Retinal pigment epithelial cell (primary cell): ENCODE results near the gene PDE4B.

Source experiments
- DNase-seq: peaks from one replicate; pipeline ENCODE4 v3.0.0-alpha.2; 2010; ENCODE audit warnings: low read depth
- H3K4me3 ChIP-seq: 2 replicates; pipeline ENCODE4 v1.5.1; 2011; ENCODE audit warnings: mild to moderate bottlenecking, low read length, control low read depth, moderate library complexity
- TF ChIP-seq, protein P1 (sequence below): conservative IDR thresholded peaks from 2 replicates; pipeline ENCODE4 v1.5.1; 2011; ENCODE audit warnings: low read depth, low read length, control low read depth, inconsistent platforms

The PDE4B gene

DNA sequence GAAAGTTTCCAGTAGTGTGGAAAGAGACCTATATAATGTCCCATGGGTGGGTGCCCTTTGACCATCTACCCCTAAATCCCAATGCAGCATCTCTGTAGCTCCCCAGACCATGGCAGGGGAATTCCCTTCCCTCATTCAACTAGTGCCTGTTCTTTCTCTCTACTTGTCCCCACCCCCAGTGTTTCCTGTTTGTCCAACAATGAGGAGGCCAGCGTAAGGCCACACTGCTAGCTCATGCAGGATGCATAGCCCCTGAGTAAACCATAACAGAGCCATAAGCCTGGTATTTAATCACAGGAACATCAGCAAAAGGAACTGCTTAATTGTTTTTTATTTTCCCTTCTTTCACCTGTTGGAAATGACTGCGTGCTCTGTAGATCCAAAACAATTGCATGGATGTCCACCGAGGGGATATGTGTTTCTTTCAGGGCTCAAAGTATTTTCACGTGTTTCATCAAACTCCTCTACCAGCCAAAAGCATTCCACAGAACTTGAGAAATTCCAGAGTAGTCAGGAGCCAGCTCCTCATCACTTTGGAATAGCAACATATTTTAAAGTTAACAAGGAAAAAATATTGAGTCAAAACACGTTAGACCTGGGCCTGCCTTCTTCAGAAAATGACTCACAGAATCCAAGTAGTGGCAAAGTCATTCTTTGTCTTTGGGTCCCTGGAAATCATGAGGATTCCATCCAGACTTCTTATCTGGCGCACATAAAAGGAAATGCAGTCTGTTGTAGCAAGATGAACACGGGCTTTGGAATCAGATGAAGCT is 578.7 kb downstream of the PDE4B start:
- TF ChIP-seq, protein P1, sequence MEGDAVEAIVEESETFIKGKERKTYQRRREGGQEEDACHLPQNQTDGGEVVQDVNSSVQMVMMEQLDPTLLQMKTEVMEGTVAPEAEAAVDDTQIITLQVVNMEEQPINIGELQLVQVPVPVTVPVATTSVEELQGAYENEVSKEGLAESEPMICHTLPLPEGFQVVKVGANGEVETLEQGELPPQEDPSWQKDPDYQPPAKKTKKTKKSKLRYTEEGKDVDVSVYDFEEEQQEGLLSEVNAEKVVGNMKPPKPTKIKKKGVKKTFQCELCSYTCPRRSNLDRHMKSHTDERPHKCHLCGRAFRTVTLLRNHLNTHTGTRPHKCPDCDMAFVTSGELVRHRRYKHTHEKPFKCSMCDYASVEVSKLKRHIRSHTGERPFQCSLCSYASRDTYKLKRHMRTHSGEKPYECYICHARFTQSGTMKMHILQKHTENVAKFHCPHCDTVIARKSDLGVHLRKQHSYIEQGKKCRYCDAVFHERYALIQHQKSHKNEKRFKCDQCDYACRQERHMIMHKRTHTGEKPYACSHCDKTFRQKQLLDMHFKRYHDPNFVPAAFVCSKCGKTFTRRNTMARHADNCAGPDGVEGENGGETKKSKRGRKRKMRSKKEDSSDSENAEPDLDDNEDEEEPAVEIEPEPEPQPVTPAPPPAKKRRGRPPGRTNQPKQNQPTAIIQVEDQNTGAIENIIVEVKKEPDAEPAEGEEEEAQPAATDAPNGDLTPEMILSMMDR = no peak
- no peak overlapping the region for H3K4me3 ChIP-seq
- DNase-seq = no peak

DNA sequence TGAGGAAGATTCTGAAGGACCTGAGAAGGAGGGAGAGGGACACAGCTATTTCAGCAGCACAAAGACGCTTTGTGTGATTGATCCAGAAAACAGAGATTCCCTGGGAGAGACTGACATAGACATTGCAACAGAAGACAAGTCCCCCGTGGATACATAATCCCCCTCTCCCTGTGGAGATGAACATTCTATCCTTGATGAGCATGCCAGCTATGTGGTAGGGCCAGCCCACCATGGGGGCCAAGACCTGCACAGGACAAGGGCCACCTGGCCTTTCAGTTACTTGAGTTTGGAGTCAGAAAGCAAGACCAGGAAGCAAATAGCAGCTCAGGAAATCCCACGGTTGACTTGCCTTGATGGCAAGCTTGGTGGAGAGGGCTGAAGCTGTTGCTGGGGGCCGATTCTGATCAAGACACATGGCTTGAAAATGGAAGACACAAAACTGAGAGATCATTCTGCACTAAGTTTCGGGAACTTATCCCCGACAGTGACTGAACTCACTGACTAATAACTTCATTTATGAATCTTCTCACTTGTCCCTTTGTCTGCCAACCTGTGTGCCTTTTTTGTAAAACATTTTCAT is 579.9 kb downstream of the PDE4B start:
- no peak for DNase-seq
- TF ChIP-seq, protein P1 = no peak
- no peak overlapping the region for H3K4me3 ChIP-seq

DNA sequence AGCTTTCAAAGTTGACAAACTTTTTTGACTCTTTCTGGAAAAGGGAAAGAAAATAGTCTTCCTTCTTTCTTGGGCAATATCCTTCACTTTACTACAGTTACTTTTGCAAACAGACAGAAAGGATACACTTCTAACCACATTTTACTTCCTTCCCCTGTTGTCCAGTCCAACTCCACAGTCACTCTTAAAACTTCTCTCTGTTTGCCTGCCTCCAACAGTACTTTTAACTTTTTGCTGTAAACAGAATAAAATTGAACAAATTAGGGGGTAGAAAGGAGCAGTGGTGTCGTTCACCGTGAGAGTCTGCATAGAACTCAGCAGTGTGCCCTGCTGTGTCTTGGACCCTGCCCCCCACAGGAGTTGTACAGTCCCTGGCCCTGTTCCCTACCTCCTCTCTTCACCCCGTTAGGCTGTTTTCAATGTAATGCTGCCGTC is 580.5 kb downstream of the PDE4B start:
- no peak overlapping the region for H3K4me3 ChIP-seq
- TF ChIP-seq, protein P1 = no peak
- DNase-seq = no peak

DNA sequence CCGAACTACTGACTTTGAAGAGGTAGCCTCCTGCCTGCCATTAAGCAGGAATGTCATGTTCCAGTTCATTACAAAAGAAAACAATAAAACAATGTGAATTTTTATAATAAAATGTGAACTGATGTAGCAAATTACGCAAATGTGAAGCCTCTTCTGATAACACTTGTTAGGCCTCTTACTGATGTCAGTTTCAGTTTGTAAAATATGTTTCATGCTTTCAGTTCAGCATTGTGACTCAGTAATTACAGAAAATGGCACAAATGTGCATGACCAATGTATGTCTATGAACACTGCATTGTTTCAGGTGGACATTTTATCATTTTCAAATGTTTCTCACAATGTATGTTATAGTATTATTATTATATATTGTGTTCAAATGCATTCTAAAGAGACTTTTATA is 581.5 kb downstream of the PDE4B start:
- no peak for DNase-seq
- no peak overlapping the region for H3K4me3 ChIP-seq
- TF ChIP-seq, protein P1 = no peak

DNA sequence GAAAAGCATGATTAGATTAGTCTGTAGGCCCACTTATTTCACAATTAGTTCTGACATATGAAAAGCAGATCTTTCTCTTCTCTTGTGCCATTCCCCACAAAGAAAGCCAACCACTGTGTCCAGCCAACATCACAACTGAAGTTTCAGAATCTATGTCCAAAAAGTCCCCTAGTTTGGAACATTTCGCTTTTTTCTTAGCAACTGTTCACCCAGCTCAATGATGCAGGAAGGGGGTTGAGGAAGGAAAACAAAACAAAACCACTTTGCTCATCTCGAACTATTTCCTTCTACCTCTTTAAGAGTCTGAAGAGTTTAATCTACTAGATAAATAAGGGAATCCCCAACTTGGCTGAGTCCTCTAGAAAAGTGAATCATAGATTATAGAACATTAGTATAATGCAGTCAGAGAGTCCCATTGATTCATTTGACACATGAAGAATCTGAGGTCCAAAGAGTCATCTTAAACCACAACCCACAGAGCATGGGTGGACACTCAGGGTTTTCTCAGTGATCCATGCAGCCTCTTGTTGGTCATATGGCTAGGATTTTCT is 581.9 kb downstream of the PDE4B start:
- TF ChIP-seq, protein P1 = no peak
- no peak overlapping the region for H3K4me3 ChIP-seq
- DNase-seq = no peak

DNA sequence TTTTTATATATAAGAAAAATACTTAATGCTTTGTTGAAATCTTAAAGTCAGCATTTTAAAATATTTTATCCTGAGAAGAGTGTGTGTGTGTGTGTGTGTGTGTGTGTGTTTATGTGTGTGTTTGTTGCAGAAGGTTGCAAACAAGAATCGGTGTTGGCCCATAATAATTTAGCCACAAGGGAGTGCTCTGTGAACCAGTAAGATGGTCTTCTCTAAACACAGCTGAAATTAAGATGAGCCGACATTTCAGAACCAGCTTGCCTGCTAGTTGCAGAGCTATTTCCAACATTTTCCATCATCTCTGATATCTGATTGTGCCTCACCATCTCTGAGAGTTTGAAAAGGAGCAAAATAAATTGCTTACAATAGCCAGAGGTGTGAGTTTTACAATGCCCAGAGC is 582.4 kb downstream of the PDE4B start:
- DNase-seq = no peak
- TF ChIP-seq, protein P1 = no peak
- no peak overlapping the region for H3K4me3 ChIP-seq
